GM12872 (cell line): Measurements from ENCODE around the gene MEGF6.

ENCODE experiments used
- CTCF ChIP-seq: IDR thresholded peaks from 3 replicates; pipeline ENCODE4 v1.5.1; 2011; ENCODE audit warnings: low read depth, mild to moderate bottlenecking, low read length, moderate library complexity; ENCODE audit not compliant: insufficient read depth

MEGF6 gene

GRCh38 chr1:3584915-3585314, 26.4 kb downstream of the MEGF6 start:
- TF ChIP-seq CTCF = no peak

GRCh38 chr1:3581296-3582036, 29.8 kb downstream of the MEGF6 start:
- no peak for TF ChIP-seq CTCF

- no peak for TF ChIP-seq CTCF
These were observed 31.1 kb downstream of the MEGF6 start for GRCh38 chr1:3580231-3580630.

- TF ChIP-seq CTCF = no peak
These were observed 31.7 kb downstream of the MEGF6 start for GRCh38 chr1:3579626-3580025.

- no peak for TF ChIP-seq CTCF
These were observed 32.4 kb downstream of the MEGF6 start for GRCh38 chr1:3578906-3579305.

GRCh38 chr1:3578433-3578805, 32.9 kb downstream of the MEGF6 start:
- TF ChIP-seq CTCF = no peak

- TF ChIP-seq CTCF = no peak
These were observed 33.4 kb downstream of the MEGF6 start for GRCh38 chr1:3577711-3578432.
